K562 (cell line): ENCODE measurements around the gene ODC1. TPM values are rescaled to one million over a fixed set of nuclear protein-coding genes. Genes with fewer than 3 reads are reported as not detected.

Experiments used
- ATF3 ChIP-seq, 2 experiments: fragments of 450-650 bp in 1 of 2; sonication (generic) in 1 of 2; formaldehyde crosslinking in 1 of 2; IDR thresholded peaks in 1 of 2; conservative IDR thresholded peaks in 1 of 2; 2 replicates each; pipeline versions ENCODE4 v1.6.1 to v1.8.1; 2016 to 2023; ENCODE audit warnings: mild to moderate bottlenecking in 2 of 2, moderate library complexity in 2 of 2, inconsistent platforms in 1 of 2, missing genetic modification reagents in 1 of 2
- BMI1 ChIP-seq: fragments of 150-350 bp; IDR thresholded peaks from 2 replicates; pipeline ENCODE4 v1.6.1; 2014; ENCODE audit warnings: low read length
- CREM ChIP-seq: IDR thresholded peaks from 2 replicates; pipeline ENCODE4 v1.6.1; 2014; ENCODE audit warnings: antibody characterized with exemption, low read depth
- FOXO4 ChIP-seq: fragments of 450-650 bp; formaldehyde crosslinking; IDR thresholded peaks from 2 replicates; pipeline ENCODE4 v1.4.0; 2020; ENCODE audit warnings: mild to moderate bottlenecking, moderate library complexity
- GABPB1 ChIP-seq: sonication (generic); formaldehyde crosslinking; IDR thresholded peaks from 2 replicates; pipeline ENCODE4 v1.8.0; 2022; ENCODE audit warnings: mild to moderate bottlenecking, missing genetic modification reagents
- HBP1 ChIP-seq: fragments of 450-650 bp; formaldehyde crosslinking; IDR thresholded peaks from 2 replicates; pipeline ENCODE4 v1.4.0; 2022; ENCODE audit warnings: missing genetic modification characterization
- HDAC3 ChIP-seq: fragments of 450-650 bp; IDR thresholded peaks from 2 replicates; pipeline ENCODE4 v1.6.1; 2018; ENCODE audit warnings: borderline replicate concordance, mild to moderate bottlenecking, moderate library complexity; ENCODE audit not compliant: partially characterized antibody
- HNRNPH1 ChIP-seq: fragments of 200-400 bp; formaldehyde crosslinking; optimal IDR thresholded peaks from 2 replicates; pipeline ENCODE3; 2017; ENCODE audit warnings: low read depth, mild to moderate bottlenecking, low read length, moderate library complexity
- HNRNPUL1 ChIP-seq: fragments of 200-400 bp; formaldehyde crosslinking; IDR thresholded peaks from 2 replicates; pipeline ENCODE4 v1.6.1; 2017; ENCODE audit warnings: low read length
- KLF6 ChIP-seq: fragments of 250-450 bp; sonication (Bioruptor Pico); IDR thresholded peaks from 2 replicates; pipeline ENCODE4 v1.4.0; 2020; ENCODE audit warnings: mild to moderate bottlenecking, moderate library complexity, borderline replicate concordance
- NR2C2 ChIP-seq, 2 experiments: fragments of 200-800 bp in 1 of 2; sonication (Bioruptor generic) in 1 of 2; sonication (generic) in 1 of 2; formaldehyde crosslinking in 1 of 2; IDR thresholded peaks; 2 replicates each; pipeline versions ENCODE4 v1.6.1 to v1.8.0; 2016 to 2022; ENCODE audit warnings: mild to moderate bottlenecking in 1 of 2, missing compliant biosample characterization in 1 of 2, missing genetic modification characterization in 1 of 2, missing genetic modification reagents in 1 of 2
- POLR3G ChIP-seq: IDR thresholded peaks from 2 replicates; pipeline ENCODE4 v1.6.1; 2011; ENCODE audit not compliant: insufficient read length, insufficient replicate concordance; ENCODE audit errors: extremely low read depth
- PRDM10 ChIP-seq: fragments of 450-650 bp; IDR thresholded peaks from 2 replicates; pipeline ENCODE4 v1.6.1; 2018; ENCODE audit not compliant: partially characterized antibody
- RAD51 ChIP-seq: fragments of 450-650 bp; IDR thresholded peaks from 2 replicates; pipeline ENCODE4 v1.7.1; 2016; ENCODE audit warnings: low read depth, mild to moderate bottlenecking, borderline replicate concordance
- RBM34 ChIP-seq: fragments of 200-400 bp; formaldehyde crosslinking; IDR thresholded peaks from 2 replicates; pipeline ENCODE4 v1.6.1; 2018; ENCODE audit warnings: low read length, borderline replicate concordance; ENCODE audit not compliant: insufficient read depth
- SIX5 ChIP-seq, 2 experiments: IDR thresholded peaks; 2 replicates each; pipeline ENCODE4 v1.6.1; 2011; ENCODE audit warnings: low read length in 2 of 2, borderline replicate concordance in 1 of 2, low read depth in 1 of 2, mild to moderate bottlenecking in 1 of 2, moderate library complexity in 1 of 2; ENCODE audit not compliant: insufficient read depth in 1 of 2
- STAT5A ChIP-seq: IDR thresholded peaks from 2 replicates; pipeline ENCODE4 v1.6.1; 2012; ENCODE audit warnings: low read length, inconsistent platforms, borderline replicate concordance
- TAF7 ChIP-seq: fragments of 450-650 bp; IDR thresholded peaks from 2 replicates; pipeline ENCODE4 v1.6.1; 2016; ENCODE audit warnings: missing genetic modification characterization, missing compliant biosample characterization
- USF1 ChIP-seq: sonication (generic); formaldehyde crosslinking; IDR thresholded peaks from 2 replicates; pipeline ENCODE4 v1.9.0; 2022; ENCODE audit warnings: mild to moderate bottlenecking, missing genetic modification reagents
- ZBTB8A ChIP-seq: fragments of 450-650 bp; IDR thresholded peaks from 2 replicates; pipeline ENCODE4 v1.6.1; 2018; ENCODE audit warnings: mild to moderate bottlenecking, moderate library complexity; ENCODE audit not compliant: partially characterized antibody
- polyA plus RNA-seq, 8 experiments: library from polyadenylated mRNA; depleted of rRNA in 4 of 8; stranded (reverse) in 5 of 8; unstranded in 3 of 8; fragments of >200 nt; fragmentation: Nextera tagmentation in 2 of 8; fragmentation: Illumina TruSeq in 1 of 8; extraction: Ambion mirVana in 2 of 8; extraction: Trizol in 1 of 8; gene quantifications; 2 replicates each; pipeline versions ENCODE4 v1.2.1 to v1.2.3, GENCODE V29; 2011 to 2014; ENCODE audit warnings: inconsistent platforms in 1 of 8, missing spikeins in 1 of 8
- total RNA-seq, 7 experiments: library from RNA; depleted of rRNA in 6 of 7; stranded (reverse); fragments of >200 nt in 6 of 7; fragmentation: Illumina TruSeq in 2 of 7; extraction: Trizol in 2 of 7; gene quantifications; 2 replicates each; pipeline versions ENCODE4 v1.2.1 to v1.2.3, GENCODE V29; 2011 to 2021; ENCODE audit warnings: low replicate concordance in 1 of 7

Gene ODC1
- total and polyA plus RNA-seq, 9 of the 15 experiments (the other 6 are each of a cell fraction or from before 2014, with no cell fraction given) = 142 to 563 (median 457) TPM

- TF ChIP-seq RBM34 = no peak
- TF ChIP-seq HBP1 (CRISPR knock-in tag) = no peak
- no peak for TF ChIP-seq FOXO4 (CRISPR knock-in tag)
- peak; percentile 86 for TF ChIP-seq RAD51
- no peak for TF ChIP-seq HNRNPUL1
- 0 out of 2 replicates have a peak, but pooled peaks have one; percentile 21 for TF ChIP-seq GABPB1 (CRISPR knock-in tag)
- no peak for TF ChIP-seq POLR3G
- TF ChIP-seq ZBTB8A = no peak
- no peak for TF ChIP-seq HNRNPH1
- no peak for TF ChIP-seq HDAC3
- TF ChIP-seq STAT5A = no peak
- no peak for TF ChIP-seq NR2C2 (CRISPR knock-in tag; IDR thresholded peaks at IDR 0.05)
- TF ChIP-seq NR2C2 (tag; IDR thresholded peaks at IDR 0.05) = no peak
- TF ChIP-seq SIX5 (IDR thresholded peaks at IDR 0.05; ENCODE audit: borderline replicate concordance in 1 of 2, insufficient read depth in 1 of 2, low read depth in 1 of 2, low read length in 2 of 2) = peak; percentile 73 to 83; a peak in 3 of 4 replicates
- TF ChIP-seq USF1 (CRISPR knock-in tag) = peak; percentile 95
- TF ChIP-seq BMI1 = no peak
- TF ChIP-seq ATF3 (IDR thresholded peaks at IDR 0.05) = peak; percentile 66
- no peak for TF ChIP-seq ATF3 (CRISPR knock-in tag; conservative IDR thresholded peaks at IDR 0.05)
- TF ChIP-seq CREM = peak; percentile 81
- no peak for TF ChIP-seq KLF6 (CRISPR knock-in tag)
- no peak for TF ChIP-seq PRDM10
- no peak for TF ChIP-seq TAF7
Measured at GRCh38 chr2:10412380-10412779, 35.7 kb downstream of the ODC1 start (continued).
